Raji (cell line): Measurements from ENCODE around the gene MAPRE2.

ENCODE experiments used
- POLR2A ChIP-seq: IDR thresholded peaks from 2 replicates; pipeline ENCODE4 v1.6.1; 2011; ENCODE audit warnings: low read depth, low read length, control low read depth; ENCODE audit not compliant: insufficient read depth

MAPRE2 gene

GRCh38 chr18:35086704-35087103 is 45.5 kb downstream of the MAPRE2 start:
- no peak for TF ChIP-seq POLR2A

- no peak for TF ChIP-seq POLR2A
These were observed 46.5 kb downstream of the MAPRE2 start for GRCh38 chr18:35087726-35088125.

DNA sequence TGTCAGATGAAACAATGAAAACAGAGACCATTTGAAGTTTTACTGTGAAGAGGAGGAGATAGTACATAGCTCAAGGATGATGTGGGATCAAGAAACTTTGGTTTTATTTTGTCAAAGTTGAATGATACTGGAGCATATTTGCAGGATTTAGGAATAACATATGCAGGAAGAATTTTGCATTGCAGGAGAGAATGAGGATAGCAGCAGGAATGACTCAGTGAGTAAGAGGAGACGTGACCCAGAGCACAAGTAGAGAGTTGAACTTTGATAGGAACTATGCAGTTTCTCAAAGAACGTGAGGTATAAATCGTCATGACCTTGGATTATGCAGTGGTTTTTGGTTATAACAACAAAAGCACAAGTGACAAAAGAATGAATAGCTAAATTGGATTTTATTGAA is 47.7 kb downstream of the MAPRE2 start:
- TF ChIP-seq POLR2A, result no peak

DNA sequence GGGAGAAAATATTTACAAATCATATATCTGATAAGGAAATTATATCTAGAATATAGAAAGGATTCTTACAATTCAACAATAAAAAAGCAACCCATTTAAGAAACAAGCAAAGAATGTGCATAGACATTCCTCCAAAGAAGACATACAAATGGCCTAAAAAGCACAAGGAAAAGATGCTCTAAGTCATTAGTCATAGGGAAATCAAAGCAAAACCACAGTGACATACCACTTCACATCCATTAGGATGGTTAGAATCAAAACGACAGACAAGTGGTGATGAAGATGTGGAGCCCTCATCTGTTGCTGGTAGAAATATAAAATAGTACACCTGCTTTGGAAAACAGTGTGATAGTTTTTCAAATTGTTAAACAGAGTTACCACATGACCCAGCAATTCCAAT is 48.2 kb downstream of the MAPRE2 start:
- TF ChIP-seq POLR2A, result no peak

DNA sequence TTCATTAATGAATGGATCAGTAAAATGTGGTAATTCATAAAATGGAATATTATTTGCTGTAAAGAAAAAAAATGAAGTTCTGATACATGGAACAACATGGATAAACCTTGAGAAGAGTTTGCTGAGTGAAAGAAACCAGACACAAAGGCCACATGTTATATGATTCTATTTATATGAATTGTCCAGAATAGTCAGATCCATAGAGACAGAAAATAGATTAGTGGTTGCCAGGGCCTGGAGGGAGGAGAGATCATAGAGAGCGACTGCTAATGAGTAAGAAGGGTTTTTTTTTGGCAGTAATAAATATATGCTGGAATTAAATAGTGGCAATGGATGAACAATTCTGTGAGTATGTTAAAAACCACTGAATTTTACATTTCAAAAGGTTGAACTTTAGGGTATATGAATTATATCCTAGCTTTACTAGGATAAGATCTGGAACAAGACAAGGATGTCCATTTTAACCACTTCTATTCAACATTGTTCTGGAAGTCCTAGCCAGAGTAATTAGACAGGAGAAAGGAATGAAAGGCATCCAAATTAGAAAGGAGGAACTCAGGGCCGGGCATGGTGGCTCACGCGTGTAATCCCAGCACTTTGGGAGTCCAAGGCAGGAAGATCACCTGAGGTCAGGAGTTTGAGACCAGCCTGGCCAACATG is 48.8 kb downstream of the MAPRE2 start:
- TF ChIP-seq POLR2A, result no peak

DNA sequence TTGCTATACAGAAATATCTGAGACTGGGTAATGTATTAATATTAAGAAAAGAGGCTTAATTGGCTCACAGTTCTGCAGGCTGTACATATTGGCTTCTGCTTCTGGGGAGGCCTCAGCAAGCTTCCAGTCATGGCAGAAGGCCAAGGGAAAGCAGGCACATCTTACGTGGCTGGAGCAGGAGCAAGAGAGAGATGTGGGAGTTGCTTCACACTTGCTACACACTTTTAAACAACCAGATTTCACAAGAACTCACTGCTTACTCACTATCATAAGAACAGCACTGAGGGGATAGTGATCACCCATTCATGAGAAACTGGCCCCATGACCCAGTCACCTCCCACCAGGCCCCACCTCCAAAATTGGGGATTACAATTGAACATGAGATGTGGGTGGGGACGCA is 50.6 kb downstream of the MAPRE2 start:
- TF ChIP-seq POLR2A, result no peak

DNA sequence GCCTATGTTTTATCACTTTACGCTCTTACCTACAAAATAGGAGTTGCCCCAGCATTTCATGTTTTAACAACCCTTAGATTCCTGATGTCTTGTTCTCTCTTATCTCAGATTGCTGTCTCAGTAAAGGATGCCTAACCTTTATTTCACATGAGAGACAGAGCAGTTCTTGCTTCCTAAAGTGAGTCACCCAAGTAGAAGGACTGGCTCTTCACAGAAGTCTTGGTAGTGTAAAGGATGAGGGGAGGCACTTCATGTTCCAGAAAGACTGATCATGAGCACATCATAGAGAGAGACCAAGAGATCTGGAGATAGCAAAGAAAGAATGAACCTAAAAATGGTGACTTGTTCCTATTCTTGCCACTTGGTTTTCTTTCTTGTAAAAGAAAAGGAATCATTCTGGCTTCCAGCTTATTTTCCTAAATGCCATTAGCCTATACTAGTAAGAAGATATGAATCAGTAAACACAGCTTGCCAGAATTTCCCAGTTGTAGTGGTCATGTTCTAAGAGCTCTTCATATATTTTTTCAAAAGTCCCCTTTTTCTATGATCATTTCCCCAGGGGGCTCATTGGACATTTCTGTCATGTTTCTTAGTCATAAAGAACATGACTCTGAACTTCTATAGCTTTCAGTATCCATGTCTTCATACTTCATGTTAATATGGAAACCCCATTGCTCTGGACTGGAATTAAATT is 54.9 kb downstream of the MAPRE2 start:
- TF ChIP-seq POLR2A, result no peak

GRCh38 chr18:35096677-35097011 is 55.4 kb downstream of the MAPRE2 start:
- TF ChIP-seq POLR2A, result no peak

- no peak for TF ChIP-seq POLR2A
These were observed 56.0 kb downstream of the MAPRE2 start for GRCh38 chr18:35097195-35097594.

- TF ChIP-seq POLR2A, result no peak
These were observed 56.5 kb downstream of the MAPRE2 start for GRCh38 chr18:35097763-35098162.

- no peak for TF ChIP-seq POLR2A
These were observed 58.7 kb downstream of the MAPRE2 start for GRCh38 chr18:35099911-35100310.

DNA sequence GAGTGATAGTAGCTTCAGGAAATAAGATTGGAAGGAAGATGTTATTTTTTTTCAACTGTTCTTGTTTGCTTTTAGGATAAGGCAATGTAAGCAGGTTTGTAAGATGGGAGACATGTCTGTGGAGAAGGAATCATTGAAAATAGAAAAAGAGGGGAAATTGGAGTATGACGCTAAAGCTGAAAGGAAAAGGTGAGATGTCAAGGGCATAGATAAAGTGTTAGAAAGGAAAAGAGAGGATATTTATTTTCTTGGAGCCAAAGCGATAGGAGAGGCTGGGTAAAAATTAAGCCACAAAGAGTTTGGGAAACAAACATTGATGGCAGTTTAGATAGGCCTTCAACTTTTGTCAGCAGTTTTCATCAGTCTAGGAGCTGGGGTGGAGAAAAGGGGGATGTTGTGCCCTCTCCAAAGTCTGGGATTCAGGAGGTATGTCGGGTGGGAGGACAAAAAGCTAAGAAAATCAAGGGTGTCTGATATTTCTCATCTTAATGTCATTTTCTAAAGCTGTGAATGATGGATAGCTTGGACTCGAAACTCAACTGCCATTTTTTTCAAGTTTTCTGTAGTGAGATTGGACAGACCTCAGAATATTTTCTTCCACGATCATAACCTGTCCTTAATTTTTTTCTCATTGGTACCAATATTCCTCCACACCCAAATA is 63.3 kb downstream of the MAPRE2 start:
- no peak for TF ChIP-seq POLR2A

GRCh38 chr18:35106013-35106844 is 65.0 kb downstream of the MAPRE2 start:
- no peak for TF ChIP-seq POLR2A

DNA sequence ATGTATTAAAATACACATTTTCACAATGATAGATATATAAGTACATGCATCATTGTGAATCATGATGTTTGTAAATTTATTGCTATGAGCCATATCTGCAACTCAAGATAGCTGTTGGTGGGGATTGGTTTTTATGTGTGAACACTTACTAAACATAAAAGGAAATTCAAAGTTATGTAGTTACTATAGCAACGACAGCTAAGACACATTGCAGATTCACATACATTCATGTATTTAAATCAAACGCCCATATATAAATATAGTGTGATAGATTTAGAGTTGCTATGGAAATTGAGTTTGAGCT is 65.6 kb downstream of the MAPRE2 start:
- no peak for TF ChIP-seq POLR2A

GRCh38 chr18:35107216-35107615 is 66.0 kb downstream of the MAPRE2 start:
- no peak for TF ChIP-seq POLR2A

DNA sequence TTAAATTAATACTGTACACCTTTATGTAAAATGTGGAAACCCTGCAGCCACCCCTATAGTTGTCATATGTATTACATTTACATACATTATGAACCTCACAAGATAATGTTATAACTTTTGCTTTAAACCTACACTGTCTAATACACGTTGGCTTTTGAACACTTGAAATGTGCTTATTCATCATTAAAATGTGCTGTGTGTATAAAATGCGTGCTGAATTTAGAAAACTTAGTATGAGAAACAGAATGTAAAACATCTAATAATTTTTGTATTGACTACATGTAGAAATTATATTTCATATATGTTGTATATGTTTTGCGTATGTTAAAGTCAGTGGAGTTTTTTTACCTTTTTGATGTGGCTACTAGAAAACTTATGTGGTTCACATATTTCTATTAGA is 68.8 kb downstream of the MAPRE2 start:
- TF ChIP-seq POLR2A, result no peak
